Stimulated activated CD4-positive, alpha-beta T cell treated with anti-CD3 and anti-CD28 coated beads, Interleukin-15, amount 100 ng/mL, for 48 hours (primary cell): Measurements from ENCODE around the gene THAP5.

Experiments
- DNase-seq, 2 donors: peaks; one replicate each; pipeline ENCODE4 v3.0.0-alpha.2; 2020; ENCODE audit warnings: low read depth in 2 of 2

THAP5 gene

GRCh38 chr7:108533712-108534111 lies 35.8 kb downstream of the THAP5 start:
- no peak for DNase-seq

GRCh38 chr7:108529341-108529740 lies 40.2 kb downstream of the THAP5 start:
- no peak for DNase-seq

- DNase-seq, result no peak
Measured at GRCh38 chr7:108528183-108528712, 41.3 kb downstream of the THAP5 start.

GRCh38 chr7:108526768-108527017 lies 42.8 kb downstream of the THAP5 start:
- DNase-seq, result no peak

- DNase-seq, result peak; percentile 99 to 100
Measured at GRCh38 chr7:108525985-108526767, 43.3 kb downstream of the THAP5 start, which contains the start of gene PNPLA8. Gene PNPLA8, minus strand, starts transcription at chr7:108526135. Its CDS starts 10,644 bp downstream, at chr7:108515491.

- DNase-seq, result peak in 1 of 2 donors; percentile 43
Measured at GRCh38 chr7:108525327-108525984, 44.0 kb downstream of the THAP5 start.

GRCh38 chr7:108522780-108523179 lies 46.7 kb downstream of the THAP5 start:
- no peak for DNase-seq

GRCh38 chr7:108517951-108518350 lies 51.6 kb downstream of the THAP5 start:
- no peak for DNase-seq

GRCh38 chr7:108515630-108516029 lies 53.9 kb downstream of the THAP5 start:
- DNase-seq, result no peak

GRCh38 chr7:108515013-108515412 lies 54.5 kb downstream of the THAP5 start:
- DNase-seq, result no peak
